GM21619 (cell line): ENCODE measurements around the gene SYT9.

Experiments
- ATAC-seq: cut with Tn5 transposase; IDR thresholded peaks from one replicate; pipeline ENCODE4 v1.9.1; 2021; ENCODE audit not compliant: unreplicated experiment

Gene SYT9

GRCh38 chr11:7272373-7272772, 20.7 kb downstream of the SYT9 start:
- ATAC-seq = no peak

DNA sequence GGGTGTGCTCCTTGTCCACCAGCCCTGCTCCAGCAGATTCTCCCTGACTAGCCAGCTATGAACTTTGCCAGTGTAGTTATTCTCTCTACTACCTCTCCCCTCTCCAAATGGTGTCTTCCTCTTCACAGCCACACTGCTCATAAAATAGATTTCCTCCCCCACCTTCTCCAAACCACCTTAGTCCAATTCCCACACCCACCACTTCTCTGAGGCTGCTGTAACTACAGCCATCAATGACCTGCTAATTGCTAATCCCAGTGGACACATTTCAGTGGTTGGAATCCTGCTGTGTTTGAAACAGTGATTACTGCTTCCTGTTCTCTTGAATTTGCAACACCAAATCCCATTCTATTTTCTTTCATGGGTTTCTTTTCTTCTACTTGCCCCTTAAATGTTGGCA, 23.4 kb downstream of the SYT9 start:
- ATAC-seq = no peak

DNA sequence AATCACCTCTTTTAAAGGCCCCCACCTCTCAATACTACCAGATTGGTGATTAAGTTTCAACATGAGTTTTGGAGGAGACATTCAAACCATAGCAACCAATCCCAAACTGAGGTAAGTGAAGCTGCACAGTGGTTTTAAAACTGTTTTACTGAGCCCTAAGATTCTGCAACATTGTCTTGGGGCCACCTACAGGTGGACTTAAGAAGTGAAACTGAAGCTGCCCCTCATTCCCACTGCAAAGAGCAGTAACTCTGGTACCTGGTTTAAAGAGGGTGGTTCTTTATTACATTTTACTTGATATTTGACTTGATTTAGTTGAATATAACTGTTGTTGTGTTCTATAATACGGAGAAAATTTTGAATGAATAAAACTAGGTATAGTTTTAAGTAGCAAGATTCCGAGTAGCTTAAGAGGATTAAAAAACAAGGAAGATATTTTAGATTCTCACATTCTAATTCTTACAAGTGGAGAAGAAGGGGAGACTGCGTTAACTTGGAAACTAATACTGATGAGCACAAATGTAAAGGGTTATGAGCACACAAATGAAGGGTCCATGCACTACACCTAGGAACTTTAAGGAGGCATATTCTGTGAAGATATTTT, 26.7 kb downstream of the SYT9 start:
- peak; percentile 81 for ATAC-seq

DNA sequence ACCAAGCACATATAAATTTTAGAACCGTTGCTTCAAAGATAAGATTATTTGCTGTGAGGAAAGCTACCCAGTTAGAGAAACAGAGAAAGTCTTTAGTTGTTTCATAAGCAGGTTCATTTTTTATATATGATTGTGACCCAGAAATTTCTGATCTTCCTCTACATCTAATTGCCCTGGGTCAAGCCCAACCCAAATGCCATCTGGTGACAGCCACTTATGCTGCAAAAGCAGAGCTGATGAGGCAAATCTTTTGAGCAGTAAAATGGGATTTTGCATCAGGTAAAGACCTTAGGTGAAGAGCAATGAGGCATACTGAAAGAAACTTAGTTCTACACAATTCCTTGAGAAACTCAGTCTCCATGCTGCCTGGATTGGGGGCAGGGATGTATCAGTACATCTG, 28.0 kb downstream of the SYT9 start:
- no peak for ATAC-seq

- ATAC-seq = no peak
These were observed 29.4 kb downstream of the SYT9 start for GRCh38 chr11:7281079-7281478.

DNA sequence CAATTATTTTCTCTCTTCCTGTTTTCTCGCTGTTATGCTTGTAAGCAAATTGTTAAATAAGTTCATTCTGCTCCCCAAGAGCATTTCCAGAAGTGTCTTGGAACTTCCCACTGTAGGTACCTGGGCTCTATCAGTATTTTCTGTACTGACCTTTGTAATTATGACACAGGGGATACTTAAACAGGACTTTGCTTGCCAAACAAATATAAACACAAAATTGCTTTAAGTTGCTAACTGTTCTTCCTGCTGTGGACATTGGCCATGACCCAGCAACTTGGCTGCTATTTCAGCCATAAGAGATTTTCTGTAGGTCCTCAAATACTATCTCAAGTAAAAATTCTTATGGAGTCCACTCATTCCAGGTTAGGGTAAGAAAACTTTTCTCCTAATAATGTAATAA, 30.1 kb downstream of the SYT9 start:
- no peak for ATAC-seq

- no peak for ATAC-seq
These were observed 34.5 kb downstream of the SYT9 start for GRCh38 chr11:7286178-7286577.

GRCh38 chr11:7291100-7291829, 39.6 kb downstream of the SYT9 start:
- ATAC-seq = no peak

GRCh38 chr11:7292922-7293321, 41.2 kb downstream of the SYT9 start:
- no peak for ATAC-seq

- no peak for ATAC-seq
These were observed 47.7 kb downstream of the SYT9 start for GRCh38 chr11:7299393-7299792.

DNA sequence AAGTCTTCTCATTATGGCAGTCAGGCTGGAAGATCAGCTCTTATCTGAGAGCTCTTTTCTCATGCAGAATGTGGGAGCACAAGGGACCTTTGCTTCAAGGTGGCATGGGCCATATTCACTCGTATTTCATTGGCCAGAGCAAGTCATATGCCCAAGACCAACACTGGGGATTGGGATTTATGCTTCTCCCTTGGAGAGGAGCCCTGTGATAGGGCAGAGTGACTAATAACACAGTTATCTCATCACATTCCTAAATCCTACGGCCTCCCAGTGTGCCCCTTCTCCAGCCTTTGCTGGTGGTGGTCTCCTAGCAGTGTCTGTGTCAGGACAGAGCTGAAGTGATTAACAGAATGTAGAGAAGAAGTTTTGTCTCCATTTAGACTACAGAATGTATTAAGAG, 48.6 kb downstream of the SYT9 start:
- no peak for ATAC-seq

GRCh38 chr11:7303146-7303545, 51.4 kb downstream of the SYT9 start:
- no peak for ATAC-seq

GRCh38 chr11:7306900-7307299, 55.2 kb downstream of the SYT9 start:
- no peak for ATAC-seq

- ATAC-seq = peak; percentile 64
These were observed 56.1 kb downstream of the SYT9 start for GRCh38 chr11:7307836-7308235.

DNA sequence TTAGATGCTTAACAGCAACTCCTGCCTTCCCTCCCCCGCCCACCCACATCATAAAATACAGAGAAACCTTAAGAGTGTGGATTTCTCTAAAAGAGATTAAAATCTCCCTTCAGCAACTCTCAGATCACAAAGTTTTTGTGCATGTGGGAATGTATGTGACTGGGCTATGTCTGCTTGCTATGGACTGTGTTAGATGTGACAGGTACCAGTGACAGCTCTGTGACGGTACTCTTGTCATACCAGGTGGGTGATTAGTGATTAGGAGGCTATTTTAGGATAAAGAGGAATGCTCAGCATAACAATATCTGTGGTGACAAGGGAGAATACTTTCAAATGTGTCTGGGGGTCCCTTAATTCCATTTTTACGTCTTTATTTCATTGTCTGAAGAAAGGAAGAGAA, 60.2 kb downstream of the SYT9 start:
- ATAC-seq = no peak

GRCh38 chr11:7314811-7315604, 63.3 kb downstream of the SYT9 start:
- ATAC-seq = no peak

- ATAC-seq = no peak
These were observed 67.8 kb downstream of the SYT9 start for GRCh38 chr11:7319501-7319900.

- no peak for ATAC-seq
These were observed 68.6 kb downstream of the SYT9 start for GRCh38 chr11:7320306-7320705.

DNA sequence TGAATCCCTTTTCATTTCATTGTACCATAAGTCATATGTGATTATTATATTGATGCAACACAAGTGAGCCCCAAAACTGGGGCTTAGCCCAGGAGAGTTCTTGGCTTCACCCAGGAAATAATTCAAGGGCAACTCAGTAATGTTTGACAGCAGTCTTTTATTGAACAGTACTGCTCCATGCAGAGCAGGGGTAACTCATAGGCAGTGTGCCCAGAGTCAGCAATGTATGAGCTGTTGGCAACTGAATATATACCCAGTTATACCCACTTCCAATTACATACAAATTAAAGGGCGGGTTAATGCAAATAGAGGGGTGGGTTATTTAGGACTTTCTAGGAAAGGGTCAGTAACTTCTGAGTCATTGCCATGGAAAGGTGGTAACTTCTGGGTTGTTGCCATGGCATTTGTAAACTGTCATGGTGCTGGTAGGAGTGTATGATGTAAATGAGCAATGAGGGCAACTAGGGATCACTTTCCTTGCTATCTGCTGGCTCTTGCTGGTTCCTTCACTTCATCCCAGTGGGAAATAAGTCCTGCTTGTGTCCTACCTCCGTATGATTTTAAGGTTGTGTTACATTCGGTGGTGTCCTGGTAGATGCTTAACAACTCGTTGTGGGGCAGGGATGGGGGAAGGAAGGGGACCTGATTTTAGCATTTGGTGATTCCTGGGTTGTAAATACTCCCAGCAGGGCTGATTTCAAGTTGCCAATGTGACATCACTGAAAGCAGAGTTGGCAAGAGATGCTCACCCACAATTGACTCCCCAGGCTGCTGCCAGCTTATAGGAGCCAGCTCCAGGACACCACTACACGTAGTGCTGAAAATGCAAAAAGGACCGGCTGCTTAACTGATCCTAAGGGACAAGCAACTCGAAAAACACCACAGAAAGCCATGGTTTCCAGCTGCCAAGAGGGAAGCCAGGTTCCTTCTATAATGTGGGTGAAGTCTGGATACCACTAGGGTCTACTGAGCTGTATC, 70.1 kb downstream of the SYT9 start:
- no peak for ATAC-seq

DNA sequence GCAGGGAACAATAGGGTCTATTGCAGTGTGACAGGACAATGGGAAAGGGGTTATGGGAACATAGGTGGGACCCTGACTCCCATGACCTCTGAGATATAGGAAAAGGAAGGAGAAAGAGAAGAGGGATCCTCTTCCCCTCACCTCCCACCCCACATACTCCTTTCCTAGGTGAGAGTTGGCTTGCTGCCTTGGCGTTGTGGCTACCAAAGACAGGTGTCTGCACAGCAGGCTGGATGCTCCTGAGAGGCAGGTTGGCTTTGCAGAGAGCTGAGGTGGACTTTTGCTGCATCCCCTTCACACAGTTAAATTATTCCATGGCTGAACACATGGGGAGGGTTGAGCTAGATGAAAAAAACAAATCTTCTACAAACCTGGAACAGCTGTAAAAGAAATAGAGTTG, 80.7 kb downstream of the SYT9 start:
- ATAC-seq = no peak

DNA sequence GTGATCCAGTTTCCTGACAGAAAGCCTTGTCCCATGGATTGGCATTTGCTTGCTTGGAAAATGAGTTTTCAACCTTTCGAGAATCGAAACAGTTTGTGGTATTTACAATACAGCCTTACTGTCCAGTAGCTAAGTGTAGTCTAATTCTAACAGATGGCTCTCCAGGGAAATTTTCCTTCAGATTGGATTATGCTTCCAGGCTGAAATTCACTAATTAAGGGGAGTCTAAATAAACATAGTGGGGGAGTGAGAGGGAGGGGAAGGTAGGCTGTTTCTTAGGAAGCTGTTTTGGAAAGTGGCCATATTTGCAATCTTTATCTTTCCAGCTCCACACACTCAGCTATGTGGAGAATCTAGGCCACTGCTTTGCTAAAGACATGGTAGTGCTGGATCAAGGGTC, 81.3 kb downstream of the SYT9 start:
- no peak for ATAC-seq
